Measurements from ENCODE around the gene DNASE1L1. TPM values are rescaled to one million over a fixed set of nuclear protein-coding genes. Genes with fewer than 3 reads are reported as not detected.
A peak's percentile ranks its signal among the peaks of the same experiment; 100 is the strongest.

DNASE1L1 gene
- total RNA-seq, 4 donors from 2014 or later = 40.7 to 92.9 (median 61.6) TPM

DNA sequence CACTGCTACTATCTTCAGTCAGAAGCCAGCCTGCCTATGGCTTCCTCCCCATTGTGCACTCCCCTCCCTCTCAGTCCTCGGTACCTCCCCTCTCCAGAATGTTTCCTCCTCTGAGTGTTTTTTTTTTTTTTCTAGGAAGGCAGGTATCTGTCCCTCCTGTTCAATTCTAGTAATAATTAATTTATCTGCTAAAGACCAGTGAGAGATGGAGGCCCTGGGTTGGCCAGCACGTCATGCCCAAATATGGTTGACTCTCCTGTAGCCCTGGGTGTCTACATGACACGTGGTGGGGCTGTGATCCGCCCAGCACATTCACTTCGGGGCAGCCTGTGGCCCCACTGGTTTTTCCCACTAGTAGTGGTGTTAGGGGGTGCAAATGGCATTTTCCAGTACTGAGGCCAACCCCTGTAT, 36.4 kb downstream of the DNASE1L1 start:
- intact Hi-C loops (cut with DNase I) = no loop called here
- WGBS, 2 donors = 46 to 62% methylated on average over 2 to 5 of the region's 5 CpGs
- Histone ChIP-seq H3K27me3 (no peaks in the 10 kb centered on the region), H3K36me3 (no peaks in the 10 kb centered on the region), H3K4me3 (replicated peaks in 1 of 3) (no peak overlapping the region), H3K4me1 (peaks cover 11 to 25% of the 10 kb centered on the region in 2 donors), H3K9me3 (no peaks in the 10 kb centered on the region), H3K27ac (no peak overlapping the region)
- DNase-seq = no peak
- TF ChIP-seq, protein P1, sequence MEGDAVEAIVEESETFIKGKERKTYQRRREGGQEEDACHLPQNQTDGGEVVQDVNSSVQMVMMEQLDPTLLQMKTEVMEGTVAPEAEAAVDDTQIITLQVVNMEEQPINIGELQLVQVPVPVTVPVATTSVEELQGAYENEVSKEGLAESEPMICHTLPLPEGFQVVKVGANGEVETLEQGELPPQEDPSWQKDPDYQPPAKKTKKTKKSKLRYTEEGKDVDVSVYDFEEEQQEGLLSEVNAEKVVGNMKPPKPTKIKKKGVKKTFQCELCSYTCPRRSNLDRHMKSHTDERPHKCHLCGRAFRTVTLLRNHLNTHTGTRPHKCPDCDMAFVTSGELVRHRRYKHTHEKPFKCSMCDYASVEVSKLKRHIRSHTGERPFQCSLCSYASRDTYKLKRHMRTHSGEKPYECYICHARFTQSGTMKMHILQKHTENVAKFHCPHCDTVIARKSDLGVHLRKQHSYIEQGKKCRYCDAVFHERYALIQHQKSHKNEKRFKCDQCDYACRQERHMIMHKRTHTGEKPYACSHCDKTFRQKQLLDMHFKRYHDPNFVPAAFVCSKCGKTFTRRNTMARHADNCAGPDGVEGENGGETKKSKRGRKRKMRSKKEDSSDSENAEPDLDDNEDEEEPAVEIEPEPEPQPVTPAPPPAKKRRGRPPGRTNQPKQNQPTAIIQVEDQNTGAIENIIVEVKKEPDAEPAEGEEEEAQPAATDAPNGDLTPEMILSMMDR (IDR thresholded peaks at IDR 0.05) = no peak
- TF ChIP-seq POLR2A (IDR thresholded peaks at IDR 0.05) = no peak

DNA sequence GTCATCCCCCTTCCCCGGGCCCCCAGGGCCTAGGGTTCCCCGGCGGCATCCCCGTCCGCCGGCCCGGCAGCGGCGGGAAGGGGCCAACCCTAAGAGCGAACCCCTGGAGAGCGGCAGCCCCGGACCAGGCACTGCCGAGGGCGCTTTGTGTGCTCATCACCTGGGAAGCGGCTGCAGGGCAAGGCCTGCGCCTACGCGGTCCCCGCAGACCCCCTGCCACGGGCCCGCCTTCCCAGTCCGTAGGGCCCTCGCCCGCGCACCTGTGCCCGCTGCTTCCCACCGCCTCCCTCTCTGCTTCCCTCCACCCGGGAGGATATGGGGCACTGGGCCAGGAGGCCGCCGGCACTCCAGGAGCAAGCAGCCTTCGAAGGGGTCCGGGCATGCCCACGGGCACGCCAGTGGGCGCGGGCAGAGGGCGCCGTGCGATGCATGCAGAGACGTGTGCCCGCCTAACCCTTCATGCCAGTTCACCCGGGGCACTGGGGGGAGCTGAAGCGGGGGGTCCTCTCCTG, 37.2 kb downstream of the DNASE1L1 start:
- peak; percentile 18 to 26 for DNase-seq
- Histone ChIP-seq H3K27ac (peak overlapping the region in 2 of 3 donors; percentile 17 to 87), H3K27me3 (no peaks in the 10 kb centered on the region), H3K4me1 (peaks cover 11 to 25% of the 10 kb centered on the region in 2 donors), H3K9me3 (no peaks in the 10 kb centered on the region), H3K36me3 (peaks cover 0 to 6% of the 10 kb centered on the region in 2 donors), H3K4me3 (replicated peaks in 1 of 3) (peak overlapping the region in 2 of 3 donors; percentile 20 to 28)
- TF ChIP-seq POLR2A (IDR thresholded peaks at IDR 0.05) = no peak
- TF ChIP-seq, protein P1 (IDR thresholded peaks at IDR 0.05) = no peak
- intact Hi-C loops (cut with DNase I) = no loop called here
- 27% methylated on average over 3 of the region's 43 CpGs; no CpG with 5 or more reads in 1 of the 2 donors for WGBS, 2 donors

DNA sequence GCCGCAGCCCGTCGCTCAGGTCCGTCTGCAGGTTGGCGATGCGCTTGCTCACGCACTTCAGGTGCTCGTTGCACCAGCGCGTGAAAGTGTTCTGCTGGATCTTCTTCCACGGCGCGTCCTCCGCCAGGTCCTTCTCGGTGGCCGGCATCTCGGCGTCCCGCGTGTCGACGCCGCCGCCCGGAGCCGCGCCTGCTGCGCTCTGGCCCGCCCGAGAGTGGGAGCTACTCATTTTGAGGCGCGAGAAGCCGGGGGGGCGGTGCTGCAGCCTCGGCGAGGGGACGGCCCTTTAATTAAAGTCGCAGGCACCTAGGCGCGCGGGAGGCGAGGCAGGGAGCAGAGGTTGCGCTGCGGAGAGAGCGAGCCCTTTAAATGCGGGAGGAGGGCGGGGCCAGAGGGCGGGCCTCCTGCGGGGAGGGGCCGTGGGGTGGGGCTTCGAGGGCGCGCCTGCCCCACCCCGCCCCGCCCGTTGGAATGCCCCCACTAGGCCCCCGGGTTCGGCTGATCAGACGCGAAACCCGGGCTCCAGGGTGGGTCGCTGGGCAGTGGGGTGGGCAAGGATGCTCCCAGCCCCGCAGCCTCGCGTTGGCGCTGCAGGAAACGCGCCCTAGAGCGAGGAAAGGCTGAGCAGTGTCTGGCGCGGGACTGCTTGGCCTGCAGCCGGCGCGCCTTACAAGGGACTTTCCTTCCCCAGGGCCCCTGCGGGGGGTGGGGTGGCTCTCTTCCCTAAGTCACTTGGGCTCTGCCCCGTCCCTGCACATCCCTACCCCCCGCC, 37.9 kb downstream of the DNASE1L1 start:
- intact Hi-C loops (cut with DNase I) = no loop called here
- Histone ChIP-seq H3K9me3 (no peaks in the 10 kb centered on the region), H3K4me3 (replicated peaks in 1 of 3) (peak overlapping the region in 2 of 3 donors; percentile 50 to 73), H3K27me3 (no peaks in the 10 kb centered on the region), H3K36me3 (peaks cover 0 to 13% of the 10 kb centered on the region in 2 donors), H3K27ac (peak overlapping the region in 2 of 3 donors; percentile 87 to 89), H3K4me1 (peaks cover 11 to 25% of the 10 kb centered on the region in 2 donors)
- DNase-seq = peak; percentile 92 to 95
- 0% methylated on average over 2 of the region's 77 CpGs; no CpG with 5 or more reads in 1 of the 2 donors for WGBS, 2 donors
- TF ChIP-seq, protein P1 (IDR thresholded peaks at IDR 0.05) = peak in 1 of 6 experiments; percentile 25
- TF ChIP-seq POLR2A (IDR thresholded peaks at IDR 0.05) = peak; percentile 95 to 96

DNA sequence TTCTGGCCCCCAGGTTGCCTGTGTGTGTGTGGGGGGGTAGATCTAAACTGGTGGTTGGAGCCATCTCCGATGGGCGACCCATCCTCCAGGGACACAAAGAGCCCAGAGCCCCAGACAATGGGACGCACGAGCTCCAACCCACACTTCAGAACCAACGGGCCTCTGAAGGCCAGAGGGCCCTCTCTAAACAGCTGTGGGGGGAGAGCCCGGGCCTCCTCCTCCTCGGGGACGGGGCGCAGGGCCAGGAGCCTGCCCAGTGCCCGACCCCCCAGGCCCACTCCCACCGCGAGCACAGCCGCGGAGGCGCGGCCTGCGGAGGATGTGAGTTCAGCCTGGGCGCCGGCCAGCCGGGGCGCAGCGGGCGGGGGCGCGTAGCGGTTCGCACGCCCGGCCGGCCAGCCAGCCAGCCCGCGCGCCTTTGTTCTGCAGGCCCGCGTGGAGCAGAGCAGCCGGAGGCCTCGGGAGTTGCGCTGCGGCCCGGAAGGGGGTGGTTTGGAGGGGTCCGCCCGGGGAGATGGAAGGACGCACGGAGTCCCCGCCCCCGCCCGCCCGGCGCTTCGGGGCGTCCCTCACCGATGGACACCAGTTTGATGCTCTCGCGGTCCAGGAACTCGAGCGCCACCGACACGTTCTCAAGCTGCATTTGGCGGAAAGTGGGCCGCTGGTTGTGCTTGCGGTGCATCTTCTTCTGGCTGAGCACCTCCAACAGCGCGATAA, 38.6 kb downstream of the DNASE1L1 start:
- peak; percentile 30 to 42 for DNase-seq
- Histone ChIP-seq H3K9me3 (no peaks in the 10 kb centered on the region), H3K4me3 (replicated peaks in 1 of 3) (peak overlapping the region in 2 of 3 donors; percentile 50 to 73), H3K36me3 (peaks cover 5 to 20% of the 10 kb centered on the region in 2 donors), H3K27ac (peak overlapping the region; percentile 87 to 95 (median 89)), H3K27me3 (no peaks in the 10 kb centered on the region), H3K4me1 (peaks cover 11 to 25% of the 10 kb centered on the region in 2 donors)
- intact Hi-C loops (cut with DNase I) = no loop called here
- TF ChIP-seq, protein P1 (IDR thresholded peaks at IDR 0.05) = no peak
- no peak for TF ChIP-seq POLR2A (IDR thresholded peaks at IDR 0.05)
- 0% methylated on average over 1 of the region's 63 CpGs; no CpG with 5 or more reads in 1 of the 2 donors for WGBS, 2 donors

Measured in thyroid gland (tissue), 4 donors.